ENCODE data around the gene TCP11.

Gene TCP11

GRCh38 chr6:35173427-35174087, 32.4 kb upstream of the TCP11 start:
- Histone ChIP-seq H3K4me1 (ENCODE audit: control insufficient read depth in 2 of 2, insufficient read depth in 2 of 2, low read length in 2 of 2) (no peaks in the 10 kb centered on the region), H3K27ac (ENCODE audit: low read depth in 2 of 2, low read length in 2 of 2) (no peak overlapping the region), H3K27me3 (ENCODE audit: control insufficient read depth in 2 of 2, insufficient read depth in 2 of 2, low read length in 2 of 2) (no peaks in the 10 kb centered on the region), H3K9me3 (ENCODE audit: control insufficient read depth in 2 of 2, low read length in 2 of 2) (no peaks in the 10 kb centered on the region), H3K36me3 (ENCODE audit: control insufficient read depth in 2 of 2, insufficient read depth in 2 of 2, low read length in 2 of 2) (no peaks in the 10 kb centered on the region), H3K4me3 (ENCODE audit: low read length in 2 of 2) (no peak overlapping the region), H3K9ac (ENCODE audit: low read depth in 1 of 2, low read length in 2 of 2) (no peak overlapping the region)

GRCh38 chr6:35173044-35173426, 31.9 kb upstream of the TCP11 start:
- no peak overlapping the region for H3K4me3 ChIP-seq (ENCODE audit: low read length in 2 of 2)
- no peaks in the 10 kb centered on the region for H3K9me3 ChIP-seq (ENCODE audit: control insufficient read depth in 2 of 2, low read length in 2 of 2)
- H3K27ac ChIP-seq (ENCODE audit: low read depth in 2 of 2, low read length in 2 of 2) = no peak overlapping the region
- H3K4me1 ChIP-seq (ENCODE audit: control insufficient read depth in 2 of 2, insufficient read depth in 2 of 2, low read length in 2 of 2) = no peaks in the 10 kb centered on the region
- H3K9ac ChIP-seq (ENCODE audit: low read depth in 1 of 2, low read length in 2 of 2) = no peak overlapping the region
- H3K27me3 ChIP-seq (ENCODE audit: control insufficient read depth in 2 of 2, insufficient read depth in 2 of 2, low read length in 2 of 2) = no peaks in the 10 kb centered on the region
- no peaks in the 10 kb centered on the region for H3K36me3 ChIP-seq (ENCODE audit: control insufficient read depth in 2 of 2, insufficient read depth in 2 of 2, low read length in 2 of 2)

GRCh38 chr6:35170891-35171290, 29.8 kb upstream of the TCP11 start:
- no peak overlapping the region for H3K9ac ChIP-seq (ENCODE audit: low read depth in 1 of 2, low read length in 2 of 2)

GRCh38 chr6:35170166-35170565, 29.0 kb upstream of the TCP11 start:
- H3K9me3 ChIP-seq (ENCODE audit: control insufficient read depth in 2 of 2, low read length in 2 of 2) = no peaks in the 10 kb centered on the region
- no peaks in the 10 kb centered on the region for H3K36me3 ChIP-seq (ENCODE audit: control insufficient read depth in 2 of 2, insufficient read depth in 2 of 2, low read length in 2 of 2)
- H3K9ac ChIP-seq (ENCODE audit: low read depth in 1 of 2, low read length in 2 of 2) = no peak overlapping the region
- H3K4me1 ChIP-seq (ENCODE audit: control insufficient read depth in 2 of 2, insufficient read depth in 2 of 2, low read length in 2 of 2) = peaks cover 9 to 12% of the 10 kb centered on the region in 2 donors
- H3K4me3 ChIP-seq (ENCODE audit: low read length in 2 of 2) = no peak overlapping the region
- no peak overlapping the region for H3K27ac ChIP-seq (ENCODE audit: low read depth in 2 of 2, low read length in 2 of 2)
- no peaks in the 10 kb centered on the region for H3K27me3 ChIP-seq (ENCODE audit: control insufficient read depth in 2 of 2, insufficient read depth in 2 of 2, low read length in 2 of 2)

More at GRCh38 chr6:35170891-35171290, 29.8 kb upstream of the TCP11 start:
- H3K4me1 ChIP-seq (ENCODE audit: control insufficient read depth in 2 of 2, insufficient read depth in 2 of 2, low read length in 2 of 2) = peaks cover 5 to 6% of the 10 kb centered on the region in 2 donors
- H3K27me3 ChIP-seq (ENCODE audit: control insufficient read depth in 2 of 2, insufficient read depth in 2 of 2, low read length in 2 of 2) = no peaks in the 10 kb centered on the region
- no peak overlapping the region for H3K27ac ChIP-seq (ENCODE audit: low read depth in 2 of 2, low read length in 2 of 2)
- no peaks in the 10 kb centered on the region for H3K9me3 ChIP-seq (ENCODE audit: control insufficient read depth in 2 of 2, low read length in 2 of 2)
- H3K36me3 ChIP-seq (ENCODE audit: control insufficient read depth in 2 of 2, insufficient read depth in 2 of 2, low read length in 2 of 2) = no peaks in the 10 kb centered on the region
- no peak overlapping the region for H3K4me3 ChIP-seq (ENCODE audit: low read length in 2 of 2)

- no peaks in the 10 kb centered on the region for H3K27me3 ChIP-seq (ENCODE audit: control insufficient read depth in 2 of 2, insufficient read depth in 2 of 2, low read length in 2 of 2)
- no peaks in the 10 kb centered on the region for H3K9me3 ChIP-seq (ENCODE audit: control insufficient read depth in 2 of 2, low read length in 2 of 2)
- H3K27ac ChIP-seq (ENCODE audit: low read depth in 2 of 2, low read length in 2 of 2) = no peak overlapping the region
- no peaks in the 10 kb centered on the region for H3K36me3 ChIP-seq (ENCODE audit: control insufficient read depth in 2 of 2, insufficient read depth in 2 of 2, low read length in 2 of 2)
- no peak overlapping the region for H3K4me3 ChIP-seq (ENCODE audit: low read length in 2 of 2)
- H3K4me1 ChIP-seq (ENCODE audit: control insufficient read depth in 2 of 2, insufficient read depth in 2 of 2, low read length in 2 of 2) = peaks cover 15 to 20% of the 10 kb centered on the region in 2 donors
- no peak overlapping the region for H3K9ac ChIP-seq (ENCODE audit: low read depth in 1 of 2, low read length in 2 of 2)
Observed at GRCh38 chr6:35168461-35168861, 27.3 kb upstream of the TCP11 start.

- Histone ChIP-seq H3K9ac (ENCODE audit: low read depth in 1 of 2, low read length in 2 of 2) (no peak overlapping the region), H3K4me3 (ENCODE audit: low read length in 2 of 2) (no peak overlapping the region), H3K4me1 (ENCODE audit: control insufficient read depth in 2 of 2, insufficient read depth in 2 of 2, low read length in 2 of 2) (peaks cover 15 to 20% of the 10 kb centered on the region in 2 donors), H3K27ac (ENCODE audit: low read depth in 2 of 2, low read length in 2 of 2) (no peak overlapping the region), H3K36me3 (ENCODE audit: control insufficient read depth in 2 of 2, insufficient read depth in 2 of 2, low read length in 2 of 2) (no peaks in the 10 kb centered on the region), H3K27me3 (ENCODE audit: control insufficient read depth in 2 of 2, insufficient read depth in 2 of 2, low read length in 2 of 2) (peaks cover 0 to 4% of the 10 kb centered on the region in 2 donors), H3K9me3 (ENCODE audit: control insufficient read depth in 2 of 2, low read length in 2 of 2) (no peaks in the 10 kb centered on the region)
Observed at GRCh38 chr6:35167505-35167904, 26.4 kb upstream of the TCP11 start.

GRCh38 chr6:35166520-35166919, 25.4 kb upstream of the TCP11 start:
- Histone ChIP-seq H3K9ac (ENCODE audit: low read depth in 1 of 2, low read length in 2 of 2) (peak overlapping the region in 1 of 2 donors; percentile 34), H3K9me3 (ENCODE audit: control insufficient read depth in 2 of 2, low read length in 2 of 2) (no peaks in the 10 kb centered on the region), H3K27ac (ENCODE audit: low read depth in 2 of 2, low read length in 2 of 2) (peak overlapping the region; percentile 62 to 73), H3K36me3 (ENCODE audit: control insufficient read depth in 2 of 2, insufficient read depth in 2 of 2, low read length in 2 of 2) (no peaks in the 10 kb centered on the region), H3K4me1 (ENCODE audit: control insufficient read depth in 2 of 2, insufficient read depth in 2 of 2, low read length in 2 of 2) (peaks cover 15 to 20% of the 10 kb centered on the region in 2 donors), H3K27me3 (ENCODE audit: control insufficient read depth in 2 of 2, insufficient read depth in 2 of 2, low read length in 2 of 2) (peaks cover 0 to 4% of the 10 kb centered on the region in 2 donors), H3K4me3 (ENCODE audit: low read length in 2 of 2) (no peak overlapping the region)

- H3K9me3 ChIP-seq (ENCODE audit: control insufficient read depth in 2 of 2, low read length in 2 of 2) = no peaks in the 10 kb centered on the region
- peaks cover 0 to 4% of the 10 kb centered on the region in 2 donors for H3K27me3 ChIP-seq (ENCODE audit: control insufficient read depth in 2 of 2, insufficient read depth in 2 of 2, low read length in 2 of 2)
- H3K9ac ChIP-seq (ENCODE audit: low read depth in 1 of 2, low read length in 2 of 2) = peak overlapping the region in 1 of 2 donors; percentile 34
- H3K27ac ChIP-seq (ENCODE audit: low read depth in 2 of 2, low read length in 2 of 2) = peak overlapping the region; percentile 62 to 73
- H3K36me3 ChIP-seq (ENCODE audit: control insufficient read depth in 2 of 2, insufficient read depth in 2 of 2, low read length in 2 of 2) = no peaks in the 10 kb centered on the region
- H3K4me1 ChIP-seq (ENCODE audit: control insufficient read depth in 2 of 2, insufficient read depth in 2 of 2, low read length in 2 of 2) = peaks cover 15 to 20% of the 10 kb centered on the region in 2 donors
- H3K4me3 ChIP-seq (ENCODE audit: low read length in 2 of 2) = no peak overlapping the region
Observed at GRCh38 chr6:35166116-35166515, 25.0 kb upstream of the TCP11 start.

- H3K27ac ChIP-seq (ENCODE audit: low read depth in 2 of 2, low read length in 2 of 2) = peak overlapping the region; percentile 62 to 73
Observed at GRCh38 chr6:35165630-35166071, 24.5 kb upstream of the TCP11 start.

GRCh38 chr6:35164868-35165267, 23.7 kb upstream of the TCP11 start:
- H3K27ac ChIP-seq (ENCODE audit: low read depth in 2 of 2, low read length in 2 of 2) = peak overlapping the region in 1 of 2 donors; percentile 59
- H3K4me3 ChIP-seq (ENCODE audit: low read length in 2 of 2) = no peak overlapping the region
- H3K36me3 ChIP-seq (ENCODE audit: control insufficient read depth in 2 of 2, insufficient read depth in 2 of 2, low read length in 2 of 2) = no peaks in the 10 kb centered on the region
- peaks cover 0 to 4% of the 10 kb centered on the region in 2 donors for H3K27me3 ChIP-seq (ENCODE audit: control insufficient read depth in 2 of 2, insufficient read depth in 2 of 2, low read length in 2 of 2)
- H3K9ac ChIP-seq (ENCODE audit: low read depth in 1 of 2, low read length in 2 of 2) = no peak overlapping the region
- H3K4me1 ChIP-seq (ENCODE audit: control insufficient read depth in 2 of 2, insufficient read depth in 2 of 2, low read length in 2 of 2) = peaks cover 15 to 20% of the 10 kb centered on the region in 2 donors
- no peaks in the 10 kb centered on the region for H3K9me3 ChIP-seq (ENCODE audit: control insufficient read depth in 2 of 2, low read length in 2 of 2)

More at GRCh38 chr6:35165630-35166071, 24.5 kb upstream of the TCP11 start:
- H3K27me3 ChIP-seq (ENCODE audit: control insufficient read depth in 2 of 2, insufficient read depth in 2 of 2, low read length in 2 of 2) = peaks cover 0 to 4% of the 10 kb centered on the region in 2 donors
- H3K9ac ChIP-seq (ENCODE audit: low read depth in 1 of 2, low read length in 2 of 2) = peak overlapping the region; percentile 34 to 35
- H3K36me3 ChIP-seq (ENCODE audit: control insufficient read depth in 2 of 2, insufficient read depth in 2 of 2, low read length in 2 of 2) = no peaks in the 10 kb centered on the region
- peaks cover 15 to 20% of the 10 kb centered on the region in 2 donors for H3K4me1 ChIP-seq (ENCODE audit: control insufficient read depth in 2 of 2, insufficient read depth in 2 of 2, low read length in 2 of 2)
- no peak overlapping the region for H3K4me3 ChIP-seq (ENCODE audit: low read length in 2 of 2)
- H3K9me3 ChIP-seq (ENCODE audit: control insufficient read depth in 2 of 2, low read length in 2 of 2) = no peaks in the 10 kb centered on the region
